IPS DF 19.7 (cell line): ENCODE data around the gene ATP5IF1.
A peak's percentile ranks its signal among the peaks of the same experiment; 100 is the strongest.

Experiments
- DNase-seq: peaks from one replicate; pipeline ENCODE4 v3.0.0-alpha.2; 2013; ENCODE audit warnings: low read depth, low spot score

ATP5IF1 gene

DNA sequence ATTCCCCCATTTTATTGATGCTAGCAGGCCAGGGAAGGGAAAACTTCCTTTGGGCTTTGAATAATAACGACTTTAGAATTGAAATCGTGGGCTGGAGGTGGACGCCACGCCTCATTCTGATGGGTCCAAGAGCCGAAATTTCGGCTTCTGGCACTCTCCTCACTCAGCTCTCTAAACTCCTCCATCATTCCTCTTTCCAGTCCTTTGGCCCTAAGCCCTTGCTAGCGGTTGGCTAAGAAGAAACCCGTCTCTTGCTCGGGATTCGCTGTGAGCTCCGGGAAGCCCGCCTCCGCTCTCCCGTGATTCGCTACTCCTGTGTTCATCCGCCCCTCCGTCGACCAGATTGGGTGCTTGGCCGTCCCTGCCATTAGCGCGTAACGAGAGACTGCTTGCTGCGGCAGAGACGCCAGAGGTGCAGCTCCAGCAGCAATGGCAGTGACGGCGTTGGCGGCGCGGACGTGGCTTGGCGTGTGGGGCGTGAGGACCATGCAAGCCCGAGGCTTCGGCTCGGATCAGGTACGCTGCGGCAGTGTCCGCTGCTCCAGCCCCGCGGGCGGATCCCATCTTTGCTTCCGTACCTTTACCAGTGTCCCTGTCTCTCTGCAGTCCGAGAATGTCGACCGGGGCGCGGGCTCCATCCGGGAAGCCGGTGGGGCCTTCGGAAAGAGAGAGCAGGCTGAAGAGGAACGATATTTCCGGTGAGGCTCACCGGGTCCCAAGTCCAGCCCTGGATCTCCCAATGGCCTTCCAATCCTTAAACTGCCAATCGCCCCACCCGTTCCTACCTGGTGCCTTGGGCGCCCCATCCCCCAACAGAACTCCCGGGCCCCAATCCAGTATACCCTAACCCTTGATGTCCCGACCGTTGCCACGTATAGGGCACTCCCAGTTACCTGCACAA lies at the start of gene ATP5IF1:
ATP5IF1 (plus strand) TSS at position 370 of the 901 bp plus-strand sequence; CDS start at position 430, 60 bp downstream.
- DNase-seq = peak; percentile 95

DNA sequence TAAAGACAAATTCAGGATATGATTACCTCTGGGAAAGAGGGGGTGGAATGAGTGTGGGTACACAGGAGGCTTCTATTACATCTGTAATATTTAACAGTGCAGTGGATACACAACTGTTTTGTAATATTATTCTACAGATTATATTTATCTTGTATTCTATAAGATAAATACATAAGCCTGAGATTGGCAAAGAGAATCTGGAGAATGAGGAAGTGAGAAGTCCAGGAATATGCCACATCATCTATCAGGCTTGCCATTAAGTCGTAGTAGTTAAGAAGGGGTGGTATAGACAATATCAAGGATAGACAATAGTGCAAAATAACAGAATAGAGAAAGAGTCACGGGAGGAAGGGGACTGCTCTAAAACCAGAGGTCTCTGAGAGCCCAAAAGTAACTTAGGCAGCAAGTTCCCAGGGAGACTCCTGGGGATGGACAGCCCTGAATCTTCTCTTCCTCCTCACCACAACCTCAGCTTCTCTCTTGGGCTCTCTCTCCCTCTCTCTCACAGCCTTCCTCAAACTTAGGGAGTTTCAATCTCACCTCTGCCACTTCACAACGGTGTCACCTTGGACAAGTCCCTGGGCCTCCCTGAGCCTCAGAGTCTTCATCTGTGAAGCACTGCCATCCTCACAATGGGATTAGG lies 45.5 kb upstream of the ATP5IF1 start:
- DNase-seq = no peak

DNA sequence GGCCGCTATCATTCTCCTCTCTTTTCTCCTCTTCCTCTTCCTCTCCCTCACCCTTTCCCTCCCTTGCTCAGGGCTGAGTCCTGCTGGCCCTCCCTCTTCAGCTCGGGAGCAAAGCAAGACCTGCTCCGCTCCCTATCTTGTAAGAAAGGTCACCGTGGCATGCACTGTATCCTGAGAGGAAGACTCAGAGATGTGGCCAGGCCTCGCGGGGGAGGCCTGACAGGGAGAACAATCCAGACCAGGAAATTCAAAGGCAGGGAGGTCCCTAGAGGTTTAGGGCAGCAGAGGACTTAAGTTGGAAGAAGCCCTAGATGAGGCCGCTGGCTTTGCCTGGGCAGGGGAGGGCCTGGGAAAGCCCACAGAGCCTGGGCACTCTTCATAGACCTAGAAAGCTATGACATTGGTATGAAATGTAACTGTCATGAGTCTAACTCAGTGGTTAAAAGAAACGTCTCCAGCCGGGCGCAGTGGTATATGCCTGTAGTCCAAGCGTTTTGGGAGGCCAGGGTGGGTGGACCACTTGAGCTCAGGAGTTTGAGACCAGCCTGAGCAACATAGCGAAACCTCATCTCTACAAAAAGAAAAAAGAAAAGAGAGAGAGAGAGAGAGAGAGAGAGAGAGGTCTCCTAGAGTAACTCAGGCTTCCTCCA lies 44.8 kb upstream of the ATP5IF1 start:
- DNase-seq = no peak

DNA sequence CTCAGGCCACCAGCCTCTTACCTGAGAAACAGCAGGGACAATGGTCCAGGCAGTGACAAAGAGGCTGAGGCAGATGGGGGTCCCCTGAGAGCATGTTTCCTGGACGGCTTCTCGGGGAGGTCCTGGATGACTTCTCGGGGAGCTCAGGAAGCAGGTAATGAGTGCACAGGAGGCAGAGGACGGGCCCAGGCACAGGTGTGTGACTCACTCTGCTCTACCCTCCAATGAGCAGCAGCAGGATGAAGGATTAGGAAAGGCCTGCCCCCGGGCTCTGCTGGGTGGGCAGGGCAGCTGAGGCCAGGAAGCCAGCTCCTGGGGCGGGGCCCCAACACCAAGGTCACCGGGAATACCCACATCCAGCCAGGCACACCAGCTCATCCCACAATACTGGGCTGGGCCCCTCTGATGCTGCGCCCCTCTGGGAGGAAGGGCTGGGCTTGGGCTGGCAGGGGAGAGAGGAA lies 42.2 kb upstream of the ATP5IF1 start:
- peak; percentile 40 for DNase-seq

DNA sequence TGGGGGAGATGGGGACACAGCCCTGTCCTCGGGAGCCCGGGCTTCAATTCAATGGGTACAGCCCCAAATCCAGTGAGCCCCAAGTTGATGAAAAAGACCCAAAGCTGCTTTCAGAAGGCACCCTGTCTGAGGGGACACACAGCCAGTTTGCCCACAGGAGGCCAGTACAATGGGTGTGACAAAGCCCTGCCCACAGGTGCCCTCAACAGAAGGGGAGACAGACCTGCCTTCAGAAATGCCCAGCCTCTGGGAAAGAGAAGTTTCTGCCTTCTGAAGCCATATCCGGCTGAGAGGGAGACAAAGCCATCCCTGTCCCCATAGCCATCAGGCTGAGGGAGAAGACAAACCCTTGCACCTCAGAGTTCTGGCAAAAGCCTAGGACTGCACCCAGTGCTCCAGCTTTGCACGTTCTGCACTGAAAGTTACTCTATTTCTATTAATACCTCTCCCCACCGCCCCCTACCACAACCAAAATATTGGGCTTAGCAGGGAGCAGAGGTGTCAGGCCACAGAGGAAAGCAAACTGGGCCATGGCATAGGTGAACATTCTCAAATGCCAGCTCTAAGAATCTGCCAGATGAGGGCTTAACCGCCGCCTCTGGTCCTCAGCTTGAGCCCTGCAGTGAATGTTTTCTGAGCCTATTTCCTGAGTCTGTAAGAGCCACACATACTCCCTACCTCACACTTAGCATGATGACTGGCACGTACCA lies 41.4 kb upstream of the ATP5IF1 start:
- DNase-seq = no peak

DNA sequence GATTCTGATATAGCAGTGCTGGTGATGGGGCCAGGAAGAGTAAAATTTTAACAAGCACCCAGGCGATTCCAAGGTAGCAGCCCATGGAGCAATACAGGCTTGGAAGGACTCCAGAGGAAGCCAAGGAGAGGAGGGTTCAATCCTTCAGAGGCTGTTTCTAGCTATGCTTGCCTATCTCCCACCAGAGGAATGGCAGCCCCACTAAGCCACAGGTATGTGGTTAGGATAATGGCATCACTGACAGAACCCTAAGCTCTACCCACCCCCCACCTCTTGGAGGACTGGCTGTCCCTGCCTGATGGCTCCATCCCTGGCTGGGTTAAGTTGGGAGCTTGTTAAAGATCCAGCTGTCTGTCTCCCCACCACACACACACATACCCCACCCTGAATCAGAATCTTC lies 40.1 kb upstream of the ATP5IF1 start:
- no peak for DNase-seq

DNA sequence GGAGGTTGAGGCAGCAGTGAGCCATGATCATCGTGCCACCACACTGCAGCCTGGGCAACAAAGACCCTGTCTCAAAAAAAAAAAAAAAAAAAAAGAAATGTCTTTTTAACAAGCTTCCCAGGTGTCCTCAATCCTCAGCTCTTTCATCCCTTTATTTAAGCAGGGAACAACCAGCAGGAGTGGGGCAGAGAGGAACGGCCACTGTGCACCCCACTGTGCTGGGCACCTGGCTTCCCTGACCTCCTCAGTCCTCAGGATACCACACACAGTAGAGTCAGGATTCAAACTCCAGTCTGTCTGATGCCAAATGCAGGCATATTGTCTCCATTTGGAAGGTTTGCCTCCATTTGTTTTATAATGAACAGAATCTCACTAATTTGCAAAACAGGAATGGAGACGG lies 39.6 kb upstream of the ATP5IF1 start:
- DNase-seq = no peak

DNA sequence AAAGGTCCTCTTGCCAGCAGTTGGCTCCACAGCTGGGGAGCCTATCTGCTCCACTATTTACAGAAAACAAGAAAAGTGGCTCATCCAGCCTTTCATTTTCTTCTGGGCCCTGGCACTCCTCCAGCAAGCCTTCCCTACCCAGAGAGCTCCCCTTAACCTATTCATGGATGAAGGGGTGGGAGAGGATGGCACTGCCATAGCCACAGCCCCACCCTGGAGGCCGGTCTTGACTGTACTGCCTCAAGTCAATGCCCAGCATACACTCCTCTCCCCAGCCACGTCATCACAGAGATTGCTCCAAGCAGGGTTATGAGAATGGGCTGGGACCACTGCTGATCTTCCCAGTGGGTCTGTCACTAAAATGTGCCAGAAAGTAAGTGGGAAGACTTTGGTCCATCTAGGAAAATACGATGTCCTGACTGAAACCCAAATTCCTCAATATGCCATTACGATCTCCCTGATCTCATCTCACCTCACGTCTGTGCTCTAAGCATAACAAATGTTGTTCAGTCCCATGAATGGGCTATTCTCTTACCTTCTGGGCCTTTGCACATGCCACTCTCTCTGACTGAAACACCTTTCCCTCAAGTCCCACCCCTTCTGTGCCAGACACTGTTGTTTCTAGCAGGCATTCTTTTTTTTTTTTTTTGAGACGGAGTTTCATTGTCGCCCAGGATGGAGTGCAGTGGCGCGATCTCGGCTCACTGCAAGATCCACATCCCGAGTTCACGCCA lies 38.1 kb upstream of the ATP5IF1 start:
- no peak for DNase-seq

DNA sequence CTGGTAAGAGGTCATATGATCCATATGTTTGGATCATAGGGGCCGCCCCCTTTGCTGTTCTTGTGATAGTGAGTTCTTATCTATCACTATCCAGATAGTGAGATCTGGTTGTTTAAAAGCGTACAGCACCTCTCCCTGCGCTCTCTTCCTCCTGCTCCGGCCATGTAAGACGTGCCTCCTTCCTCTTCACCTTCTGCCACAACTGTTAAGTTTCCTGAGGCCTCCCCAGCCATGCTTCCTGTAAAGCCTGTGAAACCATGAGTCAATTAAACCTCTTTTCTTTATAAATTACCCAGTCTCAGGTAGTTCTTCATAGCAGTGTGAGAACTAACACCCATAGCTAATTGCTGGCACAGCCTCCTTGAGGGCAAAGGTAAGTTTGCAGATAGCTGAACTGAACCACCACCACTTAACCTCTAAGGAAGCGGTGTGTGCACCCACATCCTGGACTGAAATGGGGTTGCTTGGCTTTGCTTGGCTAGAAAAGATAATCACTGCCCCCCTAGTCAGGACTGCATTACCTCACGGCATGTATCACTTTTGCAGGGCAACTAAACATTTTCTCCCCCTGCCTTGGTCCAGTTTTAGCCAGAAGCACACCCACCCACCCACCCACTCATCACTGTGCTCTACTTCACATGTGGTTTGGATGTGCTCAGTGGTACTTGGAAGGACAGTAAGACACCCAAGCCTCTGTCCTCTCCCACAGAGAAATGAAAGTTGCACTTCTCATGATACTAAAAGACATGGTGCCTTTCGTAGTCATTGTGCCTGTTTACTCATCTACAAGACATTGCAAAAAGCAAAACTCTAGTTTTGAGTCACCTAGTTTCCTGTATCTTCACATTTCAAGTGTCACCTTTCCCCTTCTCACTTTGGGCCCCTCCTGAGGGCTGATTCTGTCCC lies 36.3 kb upstream of the ATP5IF1 start:
- DNase-seq = no peak

DNA sequence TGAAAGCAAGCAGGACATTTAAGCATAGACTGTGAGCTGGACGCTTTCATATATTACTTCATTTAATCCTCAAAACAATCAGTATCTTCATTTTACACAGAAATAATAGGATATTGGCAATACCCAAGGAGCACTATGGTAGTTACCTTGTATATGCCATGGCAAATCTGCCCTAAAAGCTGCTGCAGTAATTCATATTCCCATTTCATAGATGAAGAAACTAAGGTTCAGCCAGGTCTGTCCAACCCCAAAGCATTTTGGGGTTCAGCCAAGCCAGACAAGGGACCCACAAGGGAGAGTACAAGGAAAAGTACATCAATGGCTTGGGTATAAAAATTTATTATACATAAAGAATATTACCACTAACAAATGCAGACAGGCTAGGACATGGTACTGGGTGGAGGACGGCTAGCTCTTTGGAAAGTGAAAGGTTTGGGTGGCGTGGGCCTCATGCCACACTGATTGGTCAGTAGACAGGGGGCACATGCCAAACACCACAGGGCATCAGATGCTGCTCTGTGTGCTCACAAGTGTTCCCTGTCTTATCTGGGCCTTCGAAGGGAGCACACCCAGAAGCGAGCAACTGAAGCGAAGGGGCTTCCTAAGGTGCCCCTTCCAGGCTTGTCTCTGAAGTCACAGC lies 35.6 kb upstream of the ATP5IF1 start:
- no peak for DNase-seq

DNA sequence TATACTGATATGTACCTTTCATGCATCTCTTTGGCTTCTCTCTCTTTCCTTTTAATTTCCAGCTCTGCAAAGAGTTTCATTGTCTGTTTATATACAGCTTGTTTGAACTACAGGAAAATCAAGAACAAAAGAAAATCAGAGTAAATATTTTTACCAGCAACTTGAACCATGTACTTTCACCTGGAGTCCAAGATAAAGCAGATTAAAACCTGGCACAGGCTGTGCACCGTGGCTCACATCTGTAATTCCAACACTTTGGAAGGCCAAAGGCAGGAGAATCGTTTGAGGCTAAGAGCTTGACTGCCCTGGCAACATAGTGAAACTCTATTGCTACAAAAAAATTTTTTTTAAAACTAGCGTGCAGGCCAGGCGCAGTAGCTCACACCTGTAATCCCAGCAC lies 30.7 kb upstream of the ATP5IF1 start:
- DNase-seq = no peak

DNA sequence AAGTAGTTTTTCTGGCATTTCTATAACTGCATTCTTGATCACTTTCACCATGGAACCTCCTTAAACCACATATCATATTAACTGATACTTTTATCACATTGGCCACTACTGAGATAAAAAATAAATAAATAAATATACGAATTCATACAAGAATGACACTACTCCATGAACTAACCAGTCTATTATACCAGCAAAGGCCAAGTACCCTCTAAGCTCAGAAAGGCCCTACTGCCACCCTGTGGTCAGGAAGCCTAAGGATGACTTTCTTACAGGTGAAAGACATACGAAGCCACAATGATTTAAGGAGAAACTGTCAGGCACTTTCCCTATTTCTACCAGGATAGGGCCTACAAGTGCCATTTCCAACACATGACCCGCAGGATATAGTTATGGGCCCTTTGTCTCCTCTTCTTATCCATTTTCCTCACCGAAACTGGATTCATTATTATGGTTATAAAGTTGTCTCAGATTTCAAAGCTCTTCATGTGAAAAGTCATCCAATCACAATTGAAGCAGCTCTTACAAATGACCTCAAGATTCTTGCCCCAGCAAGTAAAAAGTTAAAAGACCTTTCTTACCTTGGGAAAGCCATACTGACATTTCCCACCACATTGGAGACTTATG lies 27.0 kb upstream of the ATP5IF1 start:
- DNase-seq = no peak

DNA sequence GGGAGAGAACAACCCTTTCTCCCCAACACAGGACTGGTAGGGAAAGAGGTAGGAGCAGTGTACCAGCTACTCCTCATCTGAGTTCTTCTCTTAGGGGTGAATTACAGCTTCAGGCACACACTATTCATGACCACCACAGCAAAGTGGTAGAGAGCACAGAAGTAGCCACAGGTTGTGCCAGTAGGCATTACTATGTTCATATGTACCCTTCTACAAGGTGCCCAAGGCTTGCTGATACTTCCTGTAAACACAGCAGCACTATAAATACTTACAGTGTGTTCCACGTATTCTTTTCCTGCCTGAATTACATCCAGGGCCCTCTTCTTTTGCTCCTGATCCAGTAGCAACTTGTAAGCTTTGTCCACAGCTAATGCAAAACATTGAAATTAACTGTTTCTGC lies 26.2 kb upstream of the ATP5IF1 start:
- DNase-seq = no peak

DNA sequence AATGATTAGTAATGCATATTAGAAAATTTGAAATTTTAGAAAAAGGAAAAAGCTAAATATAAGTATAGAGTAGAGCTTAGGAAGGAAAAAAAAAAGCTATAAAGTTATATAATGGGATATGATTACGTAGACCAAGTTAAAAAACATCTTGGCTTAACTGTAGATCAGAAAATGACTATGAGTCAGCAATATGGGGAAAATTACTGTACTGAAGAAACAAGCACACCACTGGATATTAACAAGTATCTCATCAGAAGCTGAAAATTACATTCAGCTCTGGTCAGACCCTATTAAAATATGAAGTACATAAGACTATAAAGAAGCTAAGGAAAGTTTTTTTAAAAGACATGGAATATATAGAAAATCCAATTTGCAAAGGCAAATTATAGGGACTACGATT lies 22.6 kb upstream of the ATP5IF1 start:
- no peak for DNase-seq

DNA sequence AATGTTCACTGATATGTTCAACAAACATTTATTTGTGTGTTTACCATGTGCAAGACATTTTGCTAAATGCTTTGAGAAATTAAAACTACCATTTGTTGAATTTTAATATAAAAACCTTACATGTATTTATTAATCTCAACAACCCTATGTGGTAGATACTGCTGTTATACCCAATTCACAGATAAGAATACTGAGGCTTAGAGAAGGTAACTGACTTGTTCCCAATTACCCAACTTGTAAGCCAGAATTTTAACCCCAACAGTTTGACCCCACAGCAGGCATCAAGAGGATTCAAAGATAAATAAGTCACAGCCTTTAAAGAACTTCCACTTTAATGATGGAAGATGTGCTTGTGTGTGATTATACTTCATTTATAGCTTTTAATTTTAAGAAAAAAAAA lies 6.8 kb upstream of the ATP5IF1 start:
- DNase-seq = no peak

DNA sequence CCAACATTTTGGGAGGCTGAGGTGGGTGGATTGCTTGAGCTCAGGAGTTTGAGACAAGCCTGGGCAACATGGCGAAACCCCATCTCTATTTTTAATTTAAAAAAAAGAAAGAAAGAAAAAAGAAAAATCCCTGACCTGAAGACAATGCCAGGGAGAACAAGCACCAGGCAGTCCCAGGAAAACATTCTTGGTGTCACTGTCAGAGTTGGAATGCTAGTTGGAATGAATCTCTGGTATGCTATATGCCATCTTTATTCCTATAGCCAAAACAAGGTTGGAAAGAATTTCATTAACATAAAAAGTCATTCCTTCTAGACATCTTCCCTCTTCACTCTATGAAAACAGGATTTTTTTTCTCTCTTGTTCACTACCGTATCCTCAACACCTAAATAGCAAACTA lies 5.9 kb upstream of the ATP5IF1 start:
- no peak for DNase-seq

DNA sequence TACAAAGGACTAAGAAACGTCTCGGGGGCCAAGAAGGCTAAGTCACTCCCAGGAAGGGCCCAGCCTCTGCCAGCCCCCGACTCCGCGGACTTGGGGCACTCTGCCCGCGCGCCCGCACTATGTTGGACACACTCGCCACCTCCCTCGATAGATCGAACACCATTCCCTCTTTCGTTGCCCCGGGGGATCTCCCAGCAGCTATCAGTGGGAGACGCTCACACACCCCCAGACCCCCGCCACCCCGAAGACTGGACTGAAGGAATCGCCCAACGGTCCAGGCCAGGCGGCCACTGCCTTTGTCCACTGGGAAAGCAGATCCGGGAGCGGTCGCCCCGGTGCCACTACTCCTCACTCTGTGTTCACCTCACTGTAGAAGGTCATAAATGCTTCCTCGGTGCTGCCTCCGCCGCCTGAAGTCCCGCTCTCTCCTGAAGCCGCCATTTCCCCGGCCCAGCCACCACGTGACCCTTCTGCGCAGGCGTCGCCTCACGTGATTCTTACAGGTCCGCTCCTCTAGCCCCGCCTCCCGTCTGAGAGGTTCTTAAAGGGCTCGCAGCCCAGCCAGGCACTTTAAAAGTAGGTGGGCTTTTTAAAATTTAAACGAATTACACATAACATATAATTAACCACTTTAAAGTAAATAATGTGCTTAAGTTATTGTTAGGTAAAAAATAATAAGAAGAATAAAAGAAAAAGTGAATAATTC lies 3.2 kb upstream of the ATP5IF1 start, which contains the start of gene DNAJC8:
DNAJC8 (minus strand) TSS at position 472 of the 706 bp plus-strand sequence; CDS start at position 441, 31 bp downstream.
- DNase-seq = peak; percentile 68

DNA sequence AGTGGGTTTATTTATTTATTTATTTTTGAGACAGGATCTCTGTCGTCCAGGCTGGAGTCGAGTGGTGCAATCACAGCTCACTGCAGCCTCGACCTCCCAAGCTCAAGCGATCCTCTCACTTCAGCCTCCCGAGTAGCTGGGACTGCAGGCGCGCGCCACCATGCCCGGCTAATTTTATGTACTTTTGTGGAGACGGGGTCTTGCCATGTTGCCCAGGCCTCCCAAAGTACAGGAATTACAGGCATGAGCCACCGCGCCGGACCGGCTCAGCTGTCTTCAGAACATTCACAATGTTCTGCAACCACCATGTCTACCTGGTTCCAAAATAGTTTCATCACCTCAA lies 2.7 kb upstream of the ATP5IF1 start:
- DNase-seq = no peak
